Fibroblast of lung (primary cell): ENCODE data around the gene CACNB1. TPM values are rescaled to one million over a fixed set of nuclear protein-coding genes. Genes with fewer than 3 reads are reported as not detected.

Source experiments
- DNase-seq, 2 donors: peaks; one replicate each; pipeline versions ENCODE4 v3.0.0 to v3.0.0-alpha.2; 2010; ENCODE audit warnings: low read depth in 2 of 2
- H2AFZ ChIP-seq: 2 replicates; pipeline ENCODE4 v1.5.1; 2012; ENCODE audit warnings: low read length, control low read depth, inconsistent platforms
- H3K27ac ChIP-seq: 2 replicates; pipeline ENCODE4 v1.5.1; 2011; ENCODE audit warnings: low read length, control low read depth; ENCODE audit not compliant: insufficient read depth
- H3K27me3 ChIP-seq: 2 replicates; pipeline ENCODE4 v1.5.1; 2011; ENCODE audit warnings: mild to moderate bottlenecking, low read length; ENCODE audit not compliant: control insufficient read depth, insufficient read depth
- H3K36me3 ChIP-seq: 2 replicates; pipeline ENCODE4 v1.5.1; 2011; ENCODE audit warnings: low read length; ENCODE audit not compliant: control insufficient read depth, insufficient read depth
- H3K4me1 ChIP-seq: 2 replicates; pipeline ENCODE4 v1.5.1; 2011; ENCODE audit warnings: low read length; ENCODE audit not compliant: control insufficient read depth, insufficient read depth; ENCODE audit errors: extremely low read depth
- H3K4me2 ChIP-seq: 2 replicates; pipeline ENCODE4 v1.5.1; 2011; ENCODE audit warnings: low read length, control low read depth; ENCODE audit not compliant: insufficient read depth; ENCODE audit errors: extremely low read depth
- H3K4me3 ChIP-seq, 4 experiments: fragments of 200-600 bp in 1 of 4; sonication (generic) in 1 of 4; replicated peaks in 1 of 4; 2 replicates each; pipeline ENCODE4 v1.5.1; 2011 to 2016; ENCODE audit warnings: low read length in 4 of 4, low read depth in 3 of 4, mild to moderate bottlenecking in 3 of 4, control low read depth in 2 of 4, inconsistent platforms in 1 of 4, mixed read lengths in 1 of 4; ENCODE audit not compliant: insufficient read depth in 1 of 4; ENCODE audit errors: control extremely low read depth in 1 of 4
- H3K79me2 ChIP-seq: 2 replicates; pipeline ENCODE4 v1.5.1; 2012; ENCODE audit warnings: mild to moderate bottlenecking, low read length, inconsistent platforms; ENCODE audit not compliant: control insufficient read depth, insufficient read depth
- H3K9ac ChIP-seq: 2 replicates; pipeline ENCODE4 v1.5.1; 2011; ENCODE audit warnings: mild to moderate bottlenecking, low read length, control low read depth; ENCODE audit not compliant: insufficient read depth
- H3K9me3 ChIP-seq: 2 replicates; pipeline ENCODE4 v1.5.1; 2012; ENCODE audit warnings: low read depth, low read length; ENCODE audit not compliant: control insufficient read depth, insufficient read depth
- H4K20me1 ChIP-seq: 2 replicates; pipeline ENCODE4 v1.5.1; 2011; ENCODE audit warnings: low read length; ENCODE audit not compliant: control insufficient read depth, insufficient read depth; ENCODE audit errors: extremely low read depth
- EZH2 ChIP-seq: IDR thresholded peaks from 2 replicates; pipeline ENCODE4 v1.5.1; 2012; ENCODE audit warnings: low read length, control low read depth, mild to moderate bottlenecking; ENCODE audit errors: missing control alignments
- polyA plus RNA-seq, 2 donors: library from polyadenylated mRNA; depleted of rRNA in 1 of 2; stranded (reverse) in 1 of 2; unstranded in 1 of 2; fragments of >200 nt; gene quantifications; 2 replicates each; pipeline ENCODE4 v1.2.1, GENCODE V29; 2011 to 2012; ENCODE audit warnings: missing spikeins in 1 of 2
- total RNA-seq: library from RNA; depleted of rRNA; stranded (reverse); fragments of >200 nt; gene quantifications from 2 replicates; pipeline ENCODE4 v1.2.1, GENCODE V29; 2014
- TF ChIP-seq, protein P1 (sequence below), 2 donors: IDR thresholded peaks in 1 of 2; conservative IDR thresholded peaks in 1 of 2; 1 replicate in 1 of 2; 2 replicates in 1 of 2; pipeline ENCODE4 v1.5.1; 2011 to 2012; ENCODE audit warnings: low read length in 2 of 2, control low read depth in 1 of 2, inconsistent platforms in 1 of 2, low read depth in 1 of 2, mild to moderate bottlenecking in 1 of 2

The CACNB1 gene
- total and polyA plus RNA-seq, 2 donors (not counting 1 experiment from before 2014, with no cell fraction given): 5.7 to 5.9 TPM

DNA sequence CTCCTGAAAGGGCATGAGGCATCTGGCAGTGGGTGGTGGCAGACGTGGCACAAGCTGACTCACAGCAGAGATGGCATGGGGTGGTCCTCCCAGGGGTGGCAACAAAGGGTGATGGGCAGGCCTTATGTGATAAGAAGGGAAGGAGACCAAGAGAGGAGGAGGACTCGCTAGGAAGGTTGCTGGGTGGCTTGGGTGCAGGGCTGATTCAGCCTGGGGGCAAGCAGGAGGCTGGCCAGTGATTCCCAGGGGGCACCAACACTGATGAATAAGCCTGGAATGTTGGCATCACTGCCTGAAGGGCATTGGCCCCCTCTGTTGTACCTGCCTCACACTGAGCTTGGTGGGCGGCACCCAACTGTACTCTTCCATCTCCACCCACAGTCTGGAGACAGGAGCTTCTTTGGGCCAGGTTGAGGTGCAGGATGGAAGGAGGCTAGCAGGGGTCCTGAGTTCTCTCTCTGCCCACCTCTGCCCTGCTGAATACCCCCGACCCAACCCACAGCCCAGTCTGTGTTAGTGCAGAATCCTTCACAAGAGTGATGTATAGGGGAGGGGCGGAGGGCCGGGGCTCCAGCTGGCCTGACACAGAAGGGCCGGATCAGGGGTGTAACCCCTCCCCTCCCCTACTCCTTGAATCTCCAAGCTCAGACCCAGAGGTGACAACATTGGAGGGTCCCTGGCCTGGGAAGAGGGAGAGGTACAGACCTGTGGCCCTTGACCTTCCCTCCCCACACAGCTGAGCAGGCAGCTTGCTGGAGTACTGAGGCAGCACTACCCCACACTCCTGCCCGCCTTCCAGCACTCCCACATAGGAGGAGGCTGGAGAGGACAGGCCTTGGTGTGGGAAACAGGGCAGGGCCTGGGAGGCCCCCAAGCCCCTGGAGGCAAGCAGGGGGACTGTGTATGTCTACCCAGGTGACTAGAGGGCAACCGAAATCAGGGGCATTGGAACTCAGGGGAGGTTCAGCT is 25.7 kb upstream of the CACNB1 start:
- no peak for DNase-seq
- Histone ChIP-seq H3K4me1 (no peaks in the 10 kb centered on the region), H4K20me1 (no peaks in the 10 kb centered on the region), H3K4me2 (no peak overlapping the region), H3K79me2 (no peaks in the 10 kb centered on the region), H3K36me3 (no peaks in the 10 kb centered on the region), H2AFZ (no peak overlapping the region), H3K27ac (no peak overlapping the region), H3K9ac (no peak overlapping the region), H3K4me3 (no peak overlapping the region), H3K9me3 (no peaks in the 10 kb centered on the region), H3K27me3 (peaks cover 60% of the 10 kb centered on the region)
- TF ChIP-seq, protein P1, sequence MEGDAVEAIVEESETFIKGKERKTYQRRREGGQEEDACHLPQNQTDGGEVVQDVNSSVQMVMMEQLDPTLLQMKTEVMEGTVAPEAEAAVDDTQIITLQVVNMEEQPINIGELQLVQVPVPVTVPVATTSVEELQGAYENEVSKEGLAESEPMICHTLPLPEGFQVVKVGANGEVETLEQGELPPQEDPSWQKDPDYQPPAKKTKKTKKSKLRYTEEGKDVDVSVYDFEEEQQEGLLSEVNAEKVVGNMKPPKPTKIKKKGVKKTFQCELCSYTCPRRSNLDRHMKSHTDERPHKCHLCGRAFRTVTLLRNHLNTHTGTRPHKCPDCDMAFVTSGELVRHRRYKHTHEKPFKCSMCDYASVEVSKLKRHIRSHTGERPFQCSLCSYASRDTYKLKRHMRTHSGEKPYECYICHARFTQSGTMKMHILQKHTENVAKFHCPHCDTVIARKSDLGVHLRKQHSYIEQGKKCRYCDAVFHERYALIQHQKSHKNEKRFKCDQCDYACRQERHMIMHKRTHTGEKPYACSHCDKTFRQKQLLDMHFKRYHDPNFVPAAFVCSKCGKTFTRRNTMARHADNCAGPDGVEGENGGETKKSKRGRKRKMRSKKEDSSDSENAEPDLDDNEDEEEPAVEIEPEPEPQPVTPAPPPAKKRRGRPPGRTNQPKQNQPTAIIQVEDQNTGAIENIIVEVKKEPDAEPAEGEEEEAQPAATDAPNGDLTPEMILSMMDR (conservative IDR thresholded peaks at IDR 0.05 in 1 of 2, IDR thresholded peaks at IDR 0.05 in 1 of 2; ENCODE audit: low read depth in 1 of 2, low read length in 2 of 2): no peak
- no peak for TF ChIP-seq EZH2

DNA sequence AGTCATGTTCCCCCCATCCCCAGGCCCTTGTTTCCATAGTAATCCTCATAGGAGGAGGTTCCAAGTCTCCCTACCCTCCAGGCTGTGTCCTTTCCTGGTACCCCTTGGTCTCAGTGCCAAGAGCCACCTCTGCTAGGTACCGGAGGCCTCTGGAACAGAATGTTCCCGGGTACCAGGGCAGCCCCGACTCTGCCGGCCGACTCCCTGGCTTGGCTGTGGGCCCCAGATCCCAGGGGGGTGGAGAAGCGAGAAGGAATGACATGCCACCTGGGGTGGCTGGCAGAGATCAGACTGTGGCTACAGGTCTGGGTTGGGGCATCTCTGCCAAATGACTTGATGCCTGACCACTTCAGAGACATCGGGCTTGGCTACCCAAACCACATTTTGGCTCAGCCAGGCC is 24.7 kb upstream of the CACNB1 start:
- Histone ChIP-seq H3K36me3 (no peaks in the 10 kb centered on the region), H3K4me2 (no peak overlapping the region), H4K20me1 (no peaks in the 10 kb centered on the region), H3K9ac (no peak overlapping the region), H2AFZ (no peak overlapping the region), H3K4me1 (no peaks in the 10 kb centered on the region), H3K27ac (no peak overlapping the region), H3K79me2 (no peaks in the 10 kb centered on the region), H3K4me3 (no peak overlapping the region), H3K9me3 (no peaks in the 10 kb centered on the region), H3K27me3 (peaks cover 60% of the 10 kb centered on the region)
- no peak for DNase-seq
- TF ChIP-seq EZH2: no peak
- TF ChIP-seq, protein P1 (conservative IDR thresholded peaks at IDR 0.05 in 1 of 2, IDR thresholded peaks at IDR 0.05 in 1 of 2; ENCODE audit: low read depth in 1 of 2, low read length in 2 of 2): no peak

DNA sequence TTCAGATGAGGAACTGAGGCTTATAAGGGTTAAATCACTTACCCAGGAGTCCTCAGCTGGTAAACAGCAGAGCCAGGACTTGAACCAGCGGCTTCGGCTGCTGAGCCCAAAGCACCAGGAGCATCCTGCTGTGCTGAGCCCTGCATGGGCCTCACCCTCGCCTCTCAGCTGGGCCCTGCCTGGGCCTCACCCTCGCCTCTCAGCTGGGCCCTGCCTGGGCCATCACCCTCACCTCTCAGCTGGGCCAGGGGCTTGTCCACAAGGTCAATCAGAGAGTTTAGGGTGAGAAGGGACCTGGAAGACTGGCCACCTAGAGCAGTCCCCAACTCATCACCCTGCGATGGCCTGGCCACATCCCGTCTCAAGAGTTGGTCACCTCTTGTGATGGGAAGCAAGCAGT is 24.1 kb upstream of the CACNB1 start:
- Histone ChIP-seq H2AFZ (no peak overlapping the region), H3K27ac (no peak overlapping the region), H4K20me1 (no peaks in the 10 kb centered on the region), H3K79me2 (no peaks in the 10 kb centered on the region), H3K9ac (no peak overlapping the region), H3K36me3 (no peaks in the 10 kb centered on the region), H3K27me3 (peaks cover 60% of the 10 kb centered on the region), H3K9me3 (no peaks in the 10 kb centered on the region), H3K4me1 (no peaks in the 10 kb centered on the region), H3K4me3 (no peak overlapping the region), H3K4me2 (no peak overlapping the region)
- TF ChIP-seq, protein P1 (conservative IDR thresholded peaks at IDR 0.05 in 1 of 2, IDR thresholded peaks at IDR 0.05 in 1 of 2; ENCODE audit: low read depth in 1 of 2, low read length in 2 of 2): no peak
- no peak for TF ChIP-seq EZH2
- DNase-seq: no peak
